Measurements from ENCODE around the gene YPEL4.

YPEL4 gene

DNA sequence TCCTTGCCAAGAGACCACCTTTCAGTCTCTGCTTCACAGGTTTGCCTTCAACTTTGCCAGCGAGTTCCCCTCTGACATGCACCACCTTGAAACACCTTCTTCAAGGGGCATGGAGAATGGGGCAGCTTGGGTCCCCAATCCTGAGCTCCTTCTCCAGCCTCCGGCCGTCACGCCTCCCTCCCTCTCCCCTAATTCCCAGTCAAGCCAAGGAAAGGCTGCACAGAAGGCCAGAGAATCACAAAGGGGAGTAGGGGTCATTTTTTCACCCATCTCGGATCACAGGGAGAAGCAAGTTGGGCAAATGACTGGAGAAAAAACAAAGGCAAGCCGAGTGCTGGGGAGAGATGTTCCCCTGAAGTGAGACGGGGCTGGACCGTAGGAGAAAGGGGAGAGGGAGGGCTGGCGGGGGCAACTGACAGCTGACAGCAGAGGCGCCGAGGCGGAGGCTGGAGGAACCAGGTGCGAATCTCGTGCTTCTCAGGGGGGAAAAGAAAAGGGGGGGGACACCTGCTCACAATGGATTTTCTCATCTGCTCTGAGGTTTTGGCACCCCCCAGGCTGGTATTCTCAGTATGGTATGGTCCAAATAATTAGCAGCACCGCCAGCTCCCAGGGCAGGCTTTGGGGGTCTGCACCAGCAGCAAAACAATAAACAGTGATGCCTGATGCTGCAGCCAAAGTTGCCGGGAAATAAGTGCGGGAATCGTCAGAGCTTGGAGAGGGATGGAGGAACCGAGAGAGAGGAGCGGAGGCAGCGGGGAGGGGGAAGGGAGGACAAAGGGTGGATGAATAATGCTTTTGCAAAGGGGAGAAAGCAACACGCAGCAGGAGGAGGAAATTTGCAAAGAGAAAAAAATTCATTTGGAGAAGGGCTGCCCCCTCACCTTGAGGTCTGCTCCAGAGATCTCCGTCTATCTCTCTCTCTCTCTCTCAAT is 644 bp downstream of the YPEL4 start:
- DNase-seq, result peak; percentile 45

DNA sequence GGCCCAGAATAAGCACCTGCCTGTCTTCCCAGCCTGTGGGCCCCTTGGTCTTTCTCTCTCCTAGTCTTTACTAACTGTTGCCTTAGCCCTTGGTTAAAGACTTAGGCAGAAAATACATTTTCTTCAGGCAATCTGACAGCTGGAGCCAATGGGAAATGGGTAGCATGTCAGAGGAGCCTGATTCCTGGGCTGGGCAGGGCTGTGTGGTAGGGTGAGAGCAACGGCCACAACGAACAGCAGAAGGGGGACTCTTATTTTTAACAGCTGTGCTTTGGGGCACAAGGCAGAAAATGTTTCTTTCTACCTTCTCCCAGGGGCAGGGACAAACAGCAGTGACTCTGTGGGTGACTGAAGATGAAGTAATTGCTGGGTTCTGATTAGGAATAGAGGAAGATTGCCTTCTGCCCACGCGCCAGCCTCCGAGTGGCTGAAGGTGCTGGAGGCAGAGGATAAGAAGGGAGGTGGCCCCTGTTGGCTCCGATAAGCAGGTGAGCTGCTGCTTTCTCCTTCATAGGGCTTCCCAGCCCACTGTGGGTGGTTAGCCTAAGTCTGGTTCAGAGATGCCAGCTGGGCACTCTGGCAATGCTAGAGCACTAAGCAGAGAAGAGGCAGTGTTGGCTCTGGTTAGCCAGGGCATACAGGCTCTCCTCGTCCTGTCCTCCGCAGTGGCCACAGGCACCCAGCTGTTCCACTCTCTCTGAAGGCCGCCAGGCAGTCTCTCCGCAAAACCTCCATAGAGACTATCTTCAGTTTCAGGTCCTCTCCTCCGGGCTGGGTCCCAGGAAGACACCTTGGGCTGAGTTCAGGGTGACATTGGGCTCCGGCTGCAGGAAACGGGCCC is 1.5 kb downstream of the YPEL4 start:
- no peak for DNase-seq

DNA sequence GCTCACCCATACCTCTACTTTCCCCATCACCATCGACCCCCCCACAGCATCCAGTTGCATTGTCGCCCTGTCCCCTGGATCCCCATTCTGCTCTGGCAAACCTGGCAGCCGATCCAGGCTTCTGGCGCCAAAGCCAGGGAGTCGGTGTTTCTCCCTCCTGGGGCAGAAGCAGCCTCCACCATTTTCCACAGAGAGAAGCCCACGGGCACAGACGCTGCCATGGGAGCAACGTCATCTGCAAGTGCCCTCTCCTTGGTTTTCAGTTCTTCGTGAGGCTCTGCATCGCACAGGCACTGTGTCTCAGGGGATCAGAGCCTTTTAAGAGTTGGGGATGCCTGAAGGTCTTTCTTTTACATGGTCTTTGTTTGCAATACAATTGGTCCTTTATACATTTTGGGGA is 2.3 kb downstream of the YPEL4 start:
- no peak for DNase-seq

DNA sequence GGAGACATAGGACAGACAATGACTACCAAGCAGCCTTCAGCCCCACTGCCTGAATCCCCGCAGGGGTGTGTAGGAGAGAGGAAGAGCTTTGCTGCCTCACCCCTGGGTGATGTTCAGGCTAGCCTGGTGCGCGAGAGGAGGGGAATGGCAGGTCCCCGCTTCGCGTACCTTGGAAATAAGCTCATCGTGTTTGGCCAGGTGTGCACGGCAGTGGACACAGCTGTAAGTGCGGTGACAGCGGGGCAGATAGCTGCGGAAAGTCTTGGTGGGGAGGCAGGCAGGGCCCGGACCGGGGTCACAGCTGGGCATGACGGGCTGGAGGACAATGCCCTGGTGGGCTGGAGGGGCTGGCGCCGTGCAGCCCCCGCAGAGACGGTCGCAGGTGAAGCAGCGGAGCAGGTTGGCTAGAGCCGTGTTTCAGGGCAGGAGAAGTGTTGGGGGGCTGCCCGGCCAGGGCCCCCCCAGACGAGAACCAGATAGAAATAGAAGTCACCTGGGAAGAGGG is 2.9 kb downstream of the YPEL4 start:
- DNase-seq, result no peak

DNA sequence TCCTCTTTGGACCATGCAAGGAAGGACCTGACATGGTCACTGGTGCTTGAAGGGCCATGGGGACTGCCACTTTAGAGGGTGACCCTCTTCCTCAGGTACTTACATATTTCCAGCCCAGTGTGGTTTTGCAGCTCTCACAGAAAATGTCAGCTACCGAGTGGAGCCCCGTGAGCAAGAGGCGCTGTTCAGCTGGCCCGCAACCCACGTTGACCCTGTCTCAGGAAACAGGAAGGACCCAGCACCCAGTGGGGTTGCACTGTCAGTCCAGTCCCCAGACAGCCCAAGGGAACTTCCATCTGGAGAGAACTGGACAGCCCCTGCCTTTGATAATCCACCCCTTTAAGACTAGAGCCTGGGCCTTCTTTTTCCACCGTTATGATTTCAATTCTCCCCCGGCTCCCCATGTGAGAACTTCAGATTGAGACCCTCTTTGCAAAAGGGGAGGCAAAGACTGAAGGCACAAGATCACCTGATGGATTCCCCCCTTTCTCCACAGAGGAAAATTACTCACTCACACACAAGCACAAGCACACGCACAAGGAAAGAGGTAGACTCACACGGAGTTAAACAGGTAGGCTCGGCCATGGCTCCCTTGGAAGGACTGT is 3.4 kb downstream of the YPEL4 start:
- DNase-seq, result no peak

DNA sequence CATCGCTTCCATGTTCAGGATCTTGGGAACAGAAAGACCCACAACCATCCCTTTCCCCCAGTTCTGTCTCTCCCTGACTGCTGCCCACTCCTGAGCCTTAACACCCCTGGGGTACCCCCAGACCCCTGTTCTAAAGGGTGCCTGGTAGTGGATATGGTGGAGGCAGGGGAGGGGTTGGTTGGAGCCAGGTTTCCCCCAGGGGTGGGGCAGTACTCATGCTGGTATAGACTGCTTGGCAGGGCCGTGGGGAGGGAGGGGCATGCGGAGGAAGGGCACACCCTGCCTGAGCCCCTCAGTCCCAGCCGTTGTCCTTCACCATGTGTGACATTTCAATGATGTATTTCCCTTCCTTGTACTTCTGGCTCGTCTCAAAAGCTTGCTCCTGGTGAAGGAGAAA is 4.0 kb downstream of the YPEL4 start:
- DNase-seq, result no peak

DNA sequence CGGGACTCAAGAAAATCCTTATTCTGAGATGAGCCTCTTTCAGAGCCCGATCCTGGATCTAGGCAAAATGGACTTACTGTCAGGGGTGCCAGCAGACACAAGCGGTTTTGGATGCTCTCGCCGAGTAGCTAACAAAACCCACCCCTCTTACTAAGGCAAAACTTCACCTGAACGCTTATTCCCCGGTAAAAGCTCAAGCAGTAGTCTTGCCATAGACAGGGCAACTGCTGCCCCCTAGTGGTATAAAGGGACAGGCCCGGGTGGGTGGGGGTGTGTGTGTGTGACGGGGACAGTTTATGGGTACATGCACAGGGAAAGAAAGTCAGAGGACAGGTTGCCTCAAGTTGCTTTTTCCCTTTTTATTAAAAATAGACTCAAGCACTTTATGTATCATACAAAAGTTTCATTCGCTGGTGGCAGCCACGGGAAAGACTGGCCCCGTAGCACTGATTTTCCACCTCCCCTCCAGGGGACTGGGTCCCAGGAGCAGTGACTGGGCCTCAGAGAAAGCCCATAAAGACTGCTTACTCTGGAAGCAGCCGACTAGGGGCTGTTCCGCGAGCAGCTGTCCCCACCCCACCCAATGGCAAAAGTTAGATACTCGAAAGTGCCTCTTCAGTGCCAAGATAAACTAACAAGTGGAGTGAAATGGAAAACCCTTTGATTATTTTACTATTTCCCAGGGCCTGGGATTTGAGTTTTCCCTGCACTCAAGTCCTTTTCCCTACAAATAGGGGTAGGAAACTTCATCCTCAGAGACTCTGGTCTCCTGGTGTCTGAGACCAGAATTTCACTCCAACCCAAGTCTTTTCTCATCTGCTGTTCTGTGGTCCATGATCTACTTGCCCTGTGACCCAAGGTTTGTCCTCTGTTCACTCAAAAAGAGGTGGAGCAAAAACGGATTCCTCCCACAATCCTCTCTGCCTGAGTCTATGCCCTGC is 4.7 kb downstream of the YPEL4 start:
- peak; percentile 69 for DNase-seq

DNA sequence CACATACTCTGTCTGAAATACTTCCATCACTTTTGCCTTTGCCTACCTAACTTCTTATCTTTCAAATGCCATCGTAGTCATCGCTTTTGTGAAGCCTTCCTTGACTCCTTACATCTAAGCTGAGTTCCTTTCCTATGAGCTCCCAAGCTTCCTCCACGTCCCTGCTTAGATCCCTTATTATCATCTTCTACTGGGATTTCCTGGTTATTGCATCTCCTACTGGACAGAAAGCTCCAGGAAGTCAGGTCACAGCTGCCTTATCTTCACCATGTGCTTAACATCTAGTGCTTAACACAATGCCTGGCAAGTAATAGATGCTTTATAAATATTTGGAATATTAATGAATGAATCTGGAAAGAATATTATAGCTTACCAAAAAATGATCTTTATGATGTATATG is 5.9 kb downstream of the YPEL4 start:
- DNase-seq, result no peak

DNA sequence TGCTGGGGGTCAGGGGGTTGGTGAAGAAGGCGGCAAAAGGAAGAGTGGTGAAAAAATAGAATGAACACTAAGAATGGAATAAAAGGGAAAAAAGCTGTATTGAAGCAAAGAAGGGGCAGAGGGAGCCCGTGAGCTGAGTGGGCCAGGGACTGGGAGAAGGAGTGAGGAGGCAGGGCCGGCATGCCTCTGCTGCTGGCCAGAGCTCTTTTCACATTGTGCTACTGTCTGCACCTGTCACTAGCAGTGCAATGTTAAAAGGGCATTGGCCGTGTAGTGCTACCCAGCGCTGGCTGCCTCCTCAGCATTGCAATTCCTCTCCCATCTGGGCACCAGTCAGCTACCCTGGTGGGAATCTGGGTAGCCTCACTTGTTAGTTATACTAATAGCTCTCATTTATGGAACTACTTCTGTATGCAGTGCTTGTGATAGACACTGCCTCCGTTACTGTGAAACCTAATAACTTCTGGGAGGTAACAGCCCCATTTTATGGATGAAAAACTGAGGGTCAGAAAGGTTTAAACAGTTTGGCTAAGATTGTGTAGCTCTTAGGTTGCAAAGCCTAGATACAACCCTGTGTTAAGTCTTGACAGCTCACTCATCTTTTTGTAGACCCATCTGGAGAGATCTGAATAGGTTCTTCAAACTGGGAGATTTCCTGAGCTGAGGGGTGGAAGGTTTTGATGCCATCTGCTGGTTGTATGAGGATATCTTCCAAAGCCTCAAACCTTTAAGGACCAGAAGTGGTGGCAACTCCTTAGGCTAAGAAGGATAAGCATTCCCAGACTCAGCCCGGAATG is 8.5 kb downstream of the YPEL4 start:
- DNase-seq, result peak; percentile 63

DNA sequence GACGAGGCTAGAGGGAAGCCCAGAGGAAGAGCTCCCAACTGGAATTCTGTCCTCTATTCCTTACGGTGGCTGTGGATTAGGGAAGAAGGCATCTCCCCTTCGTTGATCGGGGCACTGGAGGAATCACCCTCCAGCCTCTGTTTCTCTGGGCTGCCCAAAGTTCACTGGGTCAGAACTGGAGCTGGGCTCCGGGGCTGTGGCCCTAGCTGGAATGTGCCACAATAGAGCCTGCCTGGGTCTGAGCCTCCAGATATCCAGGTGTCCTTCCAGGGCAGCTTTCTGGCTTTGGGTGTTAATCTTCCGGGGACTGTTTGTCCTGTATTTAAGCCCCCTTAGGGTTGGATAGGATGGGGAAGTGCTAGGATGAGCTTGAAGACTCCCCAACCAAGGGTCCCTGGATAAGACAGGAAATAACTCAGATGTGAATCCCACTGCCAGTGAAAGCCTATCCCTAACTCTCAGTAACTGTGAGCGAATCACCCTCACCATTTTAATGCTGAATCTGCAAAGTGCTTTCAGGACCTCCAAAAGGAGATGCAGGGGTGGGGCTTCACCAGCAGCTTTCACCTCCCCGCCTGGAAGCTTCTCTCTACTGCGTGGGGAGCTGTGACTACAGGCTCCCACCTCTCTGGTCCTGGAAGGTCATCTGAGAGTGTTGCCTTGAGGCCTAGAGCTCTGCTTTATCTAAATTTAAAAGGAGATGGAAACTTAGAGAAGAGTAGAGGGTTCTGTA is 9.5 kb downstream of the YPEL4 start:
- DNase-seq, result no peak

DNA sequence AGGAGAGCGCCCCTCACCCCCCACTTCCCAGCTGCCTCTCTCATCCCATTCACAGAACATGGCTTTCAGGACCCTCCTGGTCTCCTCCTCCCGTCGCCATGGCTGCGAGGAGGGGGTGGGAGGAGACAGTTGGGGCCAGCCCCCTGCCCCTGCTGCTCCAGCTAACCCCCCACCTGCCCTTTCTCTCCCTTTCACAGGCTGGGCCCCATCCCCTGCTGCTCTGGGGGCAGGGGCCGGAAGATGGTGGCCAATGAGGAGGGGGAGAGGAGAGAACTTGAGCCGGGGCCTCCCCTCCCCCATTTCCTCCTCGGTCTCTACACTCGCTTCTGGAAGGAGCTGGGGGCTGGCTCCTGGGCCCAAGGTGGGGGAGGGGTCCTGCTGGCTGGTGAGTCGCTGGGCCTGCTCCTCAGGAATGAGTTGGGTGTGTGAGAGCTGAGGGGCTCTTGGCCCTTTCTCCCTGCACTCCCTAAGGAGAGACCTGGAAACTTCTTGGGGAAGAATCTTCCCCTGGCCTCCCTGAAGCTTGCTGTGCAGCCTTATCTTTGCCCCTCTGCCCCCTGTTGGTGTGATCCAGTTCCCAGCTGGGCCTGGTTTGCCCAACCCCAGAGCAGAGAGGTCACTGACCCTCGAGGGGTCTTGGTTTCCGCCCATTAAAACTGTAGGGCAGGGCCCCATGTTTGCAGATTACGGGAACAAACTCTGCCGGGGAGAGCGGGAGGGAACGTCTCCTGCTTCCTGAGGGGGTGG is 10.2 kb downstream of the YPEL4 start:
- DNase-seq, result peak; percentile 95

DNA sequence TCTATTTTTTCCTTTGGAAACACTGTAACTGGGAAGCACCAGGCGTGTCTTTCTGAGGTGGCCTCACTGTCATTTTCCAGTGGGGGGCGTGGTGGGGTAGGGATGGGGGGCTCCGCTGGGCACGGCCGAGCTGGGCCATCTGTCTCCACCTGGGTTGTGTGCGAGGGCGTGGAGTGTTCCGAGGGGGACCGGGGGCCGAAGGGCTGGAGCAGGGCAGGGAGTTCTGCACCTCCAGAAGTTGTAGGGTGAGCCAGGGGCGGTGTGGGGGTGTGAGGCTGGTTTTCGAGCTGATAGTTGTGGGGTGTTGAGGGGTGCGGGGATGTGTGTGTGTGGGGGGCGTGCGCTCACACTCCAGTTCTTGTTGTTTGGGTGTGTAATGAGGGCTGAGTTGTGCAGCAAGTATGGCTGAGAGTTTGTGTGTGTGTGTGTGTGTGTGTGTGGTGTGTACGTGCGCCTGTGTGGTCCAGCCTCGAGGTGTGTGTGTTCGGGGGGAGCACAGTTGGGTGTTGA is 10.8 kb downstream of the YPEL4 start:
- no peak for DNase-seq

DNA sequence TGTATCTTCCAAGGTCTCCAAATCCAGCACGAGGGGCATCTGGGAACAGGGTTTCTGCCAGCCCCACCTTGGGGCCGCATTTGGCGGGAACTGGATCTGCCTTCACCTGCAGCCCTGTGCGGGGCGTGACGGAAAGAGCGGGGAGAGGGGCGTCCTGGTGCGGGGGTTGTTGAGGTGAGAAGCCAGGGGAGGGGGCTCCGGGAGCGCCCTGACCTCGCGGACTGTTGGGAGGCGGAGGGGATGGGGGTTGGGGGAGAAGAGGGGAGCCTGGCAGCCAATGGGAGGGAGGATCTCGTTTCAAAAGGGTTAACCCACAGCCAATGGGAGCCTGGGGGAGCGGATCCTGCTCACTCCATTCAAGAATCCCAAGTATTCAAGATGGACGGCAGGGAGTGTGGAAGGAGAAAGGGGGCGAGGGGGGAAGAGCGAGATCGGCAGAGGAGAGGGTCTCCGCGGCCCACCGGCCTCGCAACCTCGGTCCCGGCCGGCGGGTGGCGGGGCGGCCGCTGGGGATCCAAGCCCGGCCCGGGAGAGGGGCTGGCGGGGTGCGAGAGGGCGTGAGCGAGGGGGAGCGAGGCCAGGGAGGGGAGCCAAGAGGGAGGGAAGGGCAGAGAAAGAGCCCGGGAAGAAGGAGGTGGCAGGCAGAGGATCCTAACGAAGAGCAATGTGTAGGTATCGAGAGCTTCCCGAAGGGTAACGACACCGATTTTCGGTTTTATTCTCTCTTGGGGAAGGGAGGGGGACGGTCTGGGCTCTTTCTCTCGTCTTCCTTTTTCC is 11.5 kb downstream of the YPEL4 start:
- peak; percentile 94 for DNase-seq

DNA sequence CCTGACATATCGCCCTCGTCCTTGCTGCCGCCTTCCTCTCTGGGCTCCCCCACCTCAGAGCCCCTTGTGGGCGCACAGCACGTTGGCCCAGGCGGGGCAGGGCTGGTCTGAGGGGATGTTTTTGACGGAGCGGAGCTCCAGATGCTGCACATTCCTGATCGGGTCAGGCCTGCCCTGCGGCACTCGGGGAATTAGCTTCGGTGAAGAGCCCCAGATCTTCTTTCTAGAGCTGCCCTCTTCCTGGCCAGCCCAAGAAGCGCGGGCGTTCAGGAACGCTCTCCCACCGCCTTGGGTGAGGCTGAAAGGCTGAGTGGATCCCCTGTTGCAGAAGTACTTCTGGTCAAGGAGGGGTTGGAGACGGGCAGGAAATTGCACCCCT is 12.1 kb downstream of the YPEL4 start:
- peak; percentile 49 for DNase-seq

DNA sequence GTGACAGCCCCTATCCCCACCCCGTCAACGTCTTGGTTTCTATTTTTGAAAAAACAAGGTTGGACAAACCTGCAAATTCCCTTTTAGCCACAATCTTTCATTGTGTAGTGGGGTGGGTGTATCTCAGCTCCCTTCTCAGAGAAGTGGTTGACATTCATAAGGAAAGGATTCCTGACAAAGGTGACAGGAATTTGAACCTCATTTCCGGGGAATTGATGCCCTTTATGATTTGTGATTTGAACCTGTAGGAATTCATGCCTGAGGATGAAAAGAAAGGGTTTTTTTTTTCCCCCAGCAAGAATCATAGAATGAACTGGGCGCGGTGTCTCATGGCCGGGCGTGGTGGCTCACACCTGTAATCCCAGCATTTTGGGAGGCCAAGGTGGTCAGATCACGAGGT is 14.5 kb downstream of the YPEL4 start:
- no peak for DNase-seq

DNA sequence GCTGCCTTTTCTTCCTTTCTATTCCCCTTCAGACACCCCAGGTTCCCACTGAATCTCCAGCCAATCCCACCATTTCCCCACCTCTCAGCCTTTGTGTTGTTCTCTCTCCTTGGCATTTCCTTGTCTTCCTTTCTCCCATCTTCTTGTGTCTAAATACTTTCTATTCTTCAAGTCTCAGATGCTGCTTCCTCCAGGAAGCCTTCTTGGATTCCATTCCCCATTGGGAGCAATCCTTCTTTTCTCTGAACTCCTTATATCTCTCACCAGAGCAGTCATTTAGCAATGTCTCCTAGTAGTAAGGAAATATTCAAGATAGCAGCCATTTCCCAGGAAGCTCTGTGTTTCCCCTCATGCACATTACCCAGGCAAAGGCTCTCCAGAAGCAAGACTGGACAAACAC is 15.4 kb downstream of the YPEL4 start:
- DNase-seq, result no peak

DNA sequence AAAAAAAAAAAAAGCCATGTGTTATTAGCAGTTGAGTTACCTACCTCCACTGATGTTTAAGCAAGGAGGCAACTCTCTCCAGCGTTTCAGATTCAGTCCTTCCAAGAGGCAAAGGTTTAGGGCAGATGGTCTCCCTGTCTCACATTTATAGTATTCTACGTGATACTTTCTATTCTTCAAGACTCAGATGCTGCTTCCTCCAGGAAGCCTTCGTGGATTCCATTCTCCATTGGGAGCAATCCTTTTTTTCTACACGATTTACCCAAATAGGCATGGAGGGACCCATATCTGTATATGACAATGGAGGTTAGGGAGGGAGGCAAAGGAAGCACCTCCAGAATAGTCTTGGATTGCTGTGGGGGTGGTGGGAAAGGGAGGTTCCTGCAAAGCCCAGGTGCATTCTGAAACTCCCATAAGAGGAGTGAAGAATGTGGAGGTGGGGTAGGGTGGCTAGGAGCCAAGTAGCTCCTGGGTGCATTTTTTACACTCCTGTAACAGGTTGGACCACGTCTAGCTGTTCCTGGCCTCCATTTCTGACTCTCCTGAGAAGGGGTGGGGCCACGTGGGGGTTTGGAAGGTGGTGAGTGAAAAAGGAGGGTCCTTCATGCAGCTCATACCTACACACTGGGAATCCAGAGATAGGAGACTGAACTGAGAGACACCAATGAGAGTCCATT is 16.2 kb downstream of the YPEL4 start:
- no peak for DNase-seq

DNA sequence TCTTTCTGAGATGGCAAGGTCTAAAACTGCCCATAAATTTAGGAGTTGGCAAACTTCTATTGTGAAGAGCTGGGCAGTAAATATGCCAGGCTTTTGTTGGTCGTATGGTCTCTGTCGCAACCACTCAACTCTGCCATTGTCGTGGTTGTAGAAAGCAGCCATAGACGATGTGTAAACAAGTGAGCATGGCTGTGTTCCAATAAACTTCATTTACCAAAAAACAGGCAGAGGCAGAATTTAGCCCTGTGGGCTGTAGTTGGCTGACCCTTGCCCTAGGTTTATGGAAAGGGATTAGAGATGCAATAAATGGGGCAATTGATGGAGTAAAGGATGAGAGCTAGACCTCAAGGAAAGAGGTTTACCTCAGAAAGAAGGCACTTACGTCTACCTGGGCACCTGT is 17.6 kb downstream of the YPEL4 start:
- no peak for DNase-seq

Measured in fibroblast of skin of right biceps (primary cell).